ENCODE results near the gene TMEM38A. TPM values are rescaled to one million over a fixed set of nuclear protein-coding genes. Genes with fewer than 3 reads are reported as not detected.
A peak's percentile ranks its signal among the peaks of the same experiment; 100 is the strongest.

The TMEM38A gene
- total RNA-seq, 6 experiments from 2014 or later: 2.7 to 8.3 (median 5.3) TPM

- Histone ChIP-seq H3K27ac (no peak overlapping the region), H3K4me3 (no peak overlapping the region), H3K27me3 (no peaks in the 10 kb centered on the region), H3K9me3 (no peaks in the 10 kb centered on the region), H3K36me3 (peaks cover 0 to 4% (median under 1%) of the 10 kb centered on the region in 4 donors), H3K4me1 (peaks cover 0 to 23% (median 13%) of the 10 kb centered on the region in 4 donors)
- 44% methylated on average over 11 of the region's 16 CpGs for WGBS (ENCODE audit: insufficient coverage, low coverage, low lambda C conversion rate, missing lambda C conversion rate)
- DNase-seq (no peak), ATAC-seq (no peak)
- TF ChIP-seq POLR2A (IDR thresholded peaks at IDR 0.05) (no peak), CTCF (IDR thresholded peaks at IDR 0.05) (no peak)
- intact Hi-C loops (cut with DNase I): loop anchor here in 1 of 2 donors (5.0 kb wide), 1 partner anchor 53 kb away; the partner anchor contains the start of gene SLC35E1
Measured at GRCh38 chr19:16625163-16625958, 35.6 kb upstream of the TMEM38A start.

GRCh38 chr19:16626796-16627192 is 34.1 kb upstream of the TMEM38A start:
- intact Hi-C loops (cut with DNase I): loop anchor here in 1 of 2 donors (5.0 kb wide), 1 partner anchor 54 kb away; the partner anchor contains the start of gene SLC35E1
- Histone ChIP-seq H3K27ac (no peak overlapping the region), H3K27me3 (no peaks in the 10 kb centered on the region), H3K4me1 (peaks cover 0 to 25% (median 13%) of the 10 kb centered on the region in 4 donors), H3K36me3 (peaks cover 0 to 4% (median under 1%) of the 10 kb centered on the region in 4 donors), H3K4me3 (peak overlapping the region; percentile 87 to 95 (median 92)), H3K9me3 (no peaks in the 10 kb centered on the region)
- ATAC-seq: no peak
- DNase-seq: no peak
- WGBS (ENCODE audit: insufficient coverage, low coverage, low lambda C conversion rate, missing lambda C conversion rate): 0% methylated on average over 12 of the region's 12 CpGs
- TF ChIP-seq CTCF (IDR thresholded peaks at IDR 0.05) (no peak), POLR2A (IDR thresholded peaks at IDR 0.05) (no peak)

- intact Hi-C loops (cut with DNase I): loop anchor here in 1 of 2 donors (5.0 kb wide), 1 partner anchor 55 kb away; the partner anchor contains the start of gene SLC35E1
- Histone ChIP-seq H3K4me3 (peak overlapping the region; percentile 87 to 95 (median 92)), H3K9me3 (no peaks in the 10 kb centered on the region), H3K27me3 (no peaks in the 10 kb centered on the region), H3K36me3 (peaks cover 0 to 4% (median under 1%) of the 10 kb centered on the region in 4 donors), H3K27ac (peak overlapping the region; percentile 56 to 76 (median 72)), H3K4me1 (peaks cover 0 to 31% (median 13%) of the 10 kb centered on the region in 4 donors)
- WGBS (ENCODE audit: insufficient coverage, low coverage, low lambda C conversion rate, missing lambda C conversion rate): 2% methylated on average over 8 of the region's 52 CpGs
- DNase-seq: peak in 2 of 3 donors; percentile 57 to 64
- no peak for TF ChIP-seq POLR2A (IDR thresholded peaks at IDR 0.05)
- TF ChIP-seq CTCF (IDR thresholded peaks at IDR 0.05): no peak
- ATAC-seq: no peak
Measured at GRCh38 chr19:16627193-16627927, 33.6 kb upstream of the TMEM38A start.

DNA sequence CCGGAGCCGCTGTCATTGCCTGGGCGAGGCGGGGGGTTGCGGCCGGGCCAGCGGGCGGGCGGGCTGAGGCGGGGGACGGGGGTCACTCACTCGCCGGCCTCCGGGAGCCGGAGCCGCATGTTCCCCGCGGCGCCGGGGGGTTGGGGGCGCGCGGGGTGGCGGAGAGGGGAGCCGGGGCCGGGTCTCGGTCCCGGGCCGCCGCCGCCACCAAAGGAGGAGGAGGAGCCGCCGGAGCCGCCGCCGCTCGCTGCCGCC is 33.1 kb upstream of the TMEM38A start:
- peaks cover 0 to 35% (median 13%) of the 10 kb centered on the region in 4 donors for H3K4me1 ChIP-seq
- WGBS (ENCODE audit: insufficient coverage, low coverage, low lambda C conversion rate, missing lambda C conversion rate): no CpG with 5 or more reads among the region's 38 CpGs
- intact Hi-C loops (cut with DNase I): loop anchor here in 1 of 2 donors (5.0 kb wide), 1 partner anchor 56 kb away; the partner anchor contains the start of gene SLC35E1
- H3K27ac ChIP-seq: peak overlapping the region; percentile 56 to 76 (median 72)
- H3K4me3 ChIP-seq: peak overlapping the region; percentile 87 to 95 (median 92)
- no peaks in the 10 kb centered on the region for H3K27me3 ChIP-seq
- H3K36me3 ChIP-seq: peaks cover 0 to 4% (median under 1%) of the 10 kb centered on the region in 4 donors
- no peaks in the 10 kb centered on the region for H3K9me3 ChIP-seq
- no peak for DNase-seq
- TF ChIP-seq CTCF (IDR thresholded peaks at IDR 0.05): no peak
- TF ChIP-seq POLR2A (IDR thresholded peaks at IDR 0.05): no peak
- ATAC-seq: no peak
